K562 (cell line): ENCODE data around the gene ZNF384. TPM values are rescaled to one million over a fixed set of nuclear protein-coding genes. Genes with fewer than 3 reads are reported as not detected.

Source experiments
- ARID4B ChIP-seq: sonication (generic); formaldehyde crosslinking; IDR thresholded peaks from 2 replicates; pipeline ENCODE4 v1.8.0; 2022; ENCODE audit warnings: mild to moderate bottlenecking, missing genetic modification reagents
- ATF3 ChIP-seq, 2 experiments: fragments of 450-650 bp in 1 of 2; sonication (generic) in 1 of 2; formaldehyde crosslinking in 1 of 2; IDR thresholded peaks in 1 of 2; conservative IDR thresholded peaks in 1 of 2; 2 replicates each; pipeline versions ENCODE4 v1.6.1 to v1.8.1; 2016 to 2023; ENCODE audit warnings: mild to moderate bottlenecking in 2 of 2, moderate library complexity in 2 of 2, inconsistent platforms in 1 of 2, missing genetic modification reagents in 1 of 2
- CC2D1A ChIP-seq: fragments of 450-650 bp; IDR thresholded peaks from 2 replicates; pipeline ENCODE4 v1.6.1; 2017; ENCODE audit warnings: mild to moderate bottlenecking
- CHCHD3 ChIP-seq: fragments of 250-450 bp; sonication (Bioruptor Pico); IDR thresholded peaks from 2 replicates; pipeline ENCODE4 v2.1.2; 2022; ENCODE audit warnings: mild to moderate bottlenecking
- CREB1 ChIP-seq, 2 experiments: sonication (generic) in 1 of 2; formaldehyde crosslinking in 1 of 2; IDR thresholded peaks; 2 replicates each; pipeline versions ENCODE4 v1.6.1 to v1.8.0; 2012 to 2022; ENCODE audit warnings: inconsistent platforms in 1 of 2, mild to moderate bottlenecking in 1 of 2, missing genetic modification reagents in 1 of 2, moderate library complexity in 1 of 2
- HNRNPUL1 ChIP-seq: fragments of 200-400 bp; formaldehyde crosslinking; IDR thresholded peaks from 2 replicates; pipeline ENCODE4 v1.6.1; 2017; ENCODE audit warnings: low read length
- JUN ChIP-seq, 2 experiments: sonication (generic) in 1 of 2; formaldehyde crosslinking in 1 of 2; IDR thresholded peaks; 2 replicates each; pipeline versions ENCODE4 v1.6.1 to v1.8.0; 2012 to 2022; ENCODE audit warnings: borderline replicate concordance in 2 of 2, mild to moderate bottlenecking in 2 of 2, improper control_type of control experiment in 1 of 2, low read depth in 1 of 2, low read length in 1 of 2, missing genetic modification reagents in 1 of 2
- KLF13 ChIP-seq: fragments of 450-650 bp; IDR thresholded peaks from 2 replicates; pipeline ENCODE4 v1.6.1; 2016; ENCODE audit warnings: missing genetic modification characterization, low read depth, mild to moderate bottlenecking, missing compliant biosample characterization, moderate library complexity, borderline replicate concordance
- NFXL1 ChIP-seq: fragments of 450-650 bp; formaldehyde crosslinking; IDR thresholded peaks from 2 replicates; pipeline ENCODE4 v1.4.0; 2021; ENCODE audit warnings: mild to moderate bottlenecking
- PHF8 ChIP-seq: fragments of 200-600 bp; sonication (generic); IDR thresholded peaks from 2 replicates; pipeline ENCODE4 v1.6.1; 2012; ENCODE audit warnings: mixed run types, mild to moderate bottlenecking, inconsistent platforms, low read length, moderate library complexity, borderline replicate concordance
- RBBP5 ChIP-seq: fragments of 200-600 bp; sonication (generic); IDR thresholded peaks from 2 replicates; pipeline ENCODE4 v1.6.1; 2012; ENCODE audit warnings: borderline replicate concordance, mild to moderate bottlenecking, low read length, control low read depth, inconsistent platforms; ENCODE audit not compliant: insufficient read depth, poor library complexity, severe bottlenecking
- RBM25 ChIP-seq: fragments of 200-400 bp; formaldehyde crosslinking; IDR thresholded peaks from 2 replicates; pipeline ENCODE4 v1.6.1; 2018; ENCODE audit warnings: low read length, low read depth, moderate library complexity; ENCODE audit not compliant: severe bottlenecking
- SIN3A ChIP-seq, 2 experiments: fragments of 150-350 bp in 1 of 2; IDR thresholded peaks; 2 replicates each; pipeline ENCODE4 v1.6.1; 2011 to 2016; ENCODE audit warnings: borderline replicate concordance in 2 of 2, low read depth in 2 of 2, low read length in 2 of 2, mild to moderate bottlenecking in 2 of 2, moderate library complexity in 2 of 2; ENCODE audit not compliant: control insufficient read depth in 1 of 2
- SIX5 ChIP-seq, 2 experiments: IDR thresholded peaks; 2 replicates each; pipeline ENCODE4 v1.6.1; 2011; ENCODE audit warnings: low read length in 2 of 2, borderline replicate concordance in 1 of 2, low read depth in 1 of 2, mild to moderate bottlenecking in 1 of 2, moderate library complexity in 1 of 2; ENCODE audit not compliant: insufficient read depth in 1 of 2
- SRF ChIP-seq, 2 experiments: fragments of 250-450, 450-650 bp in 1 of 2; sonication (Bioruptor Pico) in 1 of 2; sonication (generic) in 1 of 2; formaldehyde crosslinking; IDR thresholded peaks; 2 replicates each; pipeline versions ENCODE4 v1.5.0 to v1.5.1; 2020 to 2022; ENCODE audit warnings: mild to moderate bottlenecking in 1 of 2, missing genetic modification reagents in 1 of 2
- STAG1 ChIP-seq: sonication (generic); formaldehyde crosslinking; IDR thresholded peaks from 2 replicates; pipeline ENCODE4 v1.5.0; 2020; ENCODE audit warnings: missing genetic modification reagents, borderline replicate concordance
- U2AF1 ChIP-seq: fragments of 200-400 bp; formaldehyde crosslinking; optimal IDR thresholded peaks from 2 replicates; pipeline ENCODE3; 2017; ENCODE audit warnings: mild to moderate bottlenecking, low read depth, low read length, moderate library complexity
- ZNF175 ChIP-seq: fragments of 200-800 bp; sonication (Bioruptor generic); IDR thresholded peaks from 2 replicates; pipeline ENCODE4 v1.6.1; 2016; ENCODE audit warnings: low read depth, mild to moderate bottlenecking, missing genetic modification characterization, missing compliant biosample characterization
- polyA plus RNA-seq, 8 experiments: library from polyadenylated mRNA; depleted of rRNA in 4 of 8; stranded (reverse) in 5 of 8; unstranded in 3 of 8; fragments of >200 nt; fragmentation: Nextera tagmentation in 2 of 8; fragmentation: Illumina TruSeq in 1 of 8; extraction: Ambion mirVana in 2 of 8; extraction: Trizol in 1 of 8; gene quantifications; 2 replicates each; pipeline versions ENCODE4 v1.2.1 to v1.2.3, GENCODE V29; 2011 to 2014; ENCODE audit warnings: inconsistent platforms in 1 of 8, missing spikeins in 1 of 8
- total RNA-seq, 7 experiments: library from RNA; depleted of rRNA in 6 of 7; stranded (reverse); fragments of >200 nt in 6 of 7; fragmentation: Illumina TruSeq in 2 of 7; extraction: Trizol in 2 of 7; gene quantifications; 2 replicates each; pipeline versions ENCODE4 v1.2.1 to v1.2.3, GENCODE V29; 2011 to 2021; ENCODE audit warnings: low replicate concordance in 1 of 7

Gene ZNF384
- total and polyA plus RNA-seq, 9 of the 15 experiments (the other 6 are each of a cell fraction or from before 2014, with no cell fraction given), result 0.36 to 64.8 (median 21.3) TPM

GRCh38 chr12:6688999-6689882, at the start of gene ZNF384 (continued):
- TF ChIP-seq STAG1 (no peak; the same call in 1 of the 2 replicates), ARID4B (CRISPR knock-in tag) (peak; percentile 83; the same call in 1 of the 2 replicates), KLF13 (tag) (peak; percentile 93), SRF (CRISPR knock-in tag; IDR thresholded peaks at IDR 0.05) (peak in 1 of 2 experiments; percentile 66; a peak in 1 of 4 replicates), RBBP5 (peak; percentile 53), SIN3A (IDR thresholded peaks at IDR 0.05; ENCODE audit: borderline replicate concordance in 2 of 2, control insufficient read depth in 1 of 2, low read depth in 2 of 2, low read length in 2 of 2) (peak in 1 of 2 experiments; percentile 67; a peak in 1 of 4 replicates), U2AF1 (no peak), ZNF175 (CRISPR knock-in tag) (no peak), HNRNPUL1 (no peak), RBM25 (peak; percentile 26), NFXL1 (no peak), JUN (IDR thresholded peaks at IDR 0.05; ENCODE audit: borderline replicate concordance, low read depth, low read length) (peak; percentile 54; the same call in 1 of the 2 replicates), JUN (CRISPR knock-in tag; IDR thresholded peaks at IDR 0.05; ENCODE audit: borderline replicate concordance) (no peak), PHF8 (peak; percentile 75; the same call in 1 of the 2 replicates), CC2D1A (no peak), CREB1 (IDR thresholded peaks at IDR 0.05) (peak; percentile 98), CREB1 (CRISPR knock-in tag; IDR thresholded peaks at IDR 0.05) (peak; percentile 91), ATF3 (IDR thresholded peaks at IDR 0.05) (peak; percentile 55; the same call in 1 of the 2 replicates), ATF3 (CRISPR knock-in tag; conservative IDR thresholded peaks at IDR 0.05) (no peak), CHCHD3 (CRISPR knock-in tag) (no peak), SIX5 (IDR thresholded peaks at IDR 0.05; ENCODE audit: borderline replicate concordance in 1 of 2, insufficient read depth in 1 of 2, low read depth in 1 of 2, low read length in 2 of 2) (peak; percentile 72 to 74)
